RWPE1 (cell line): ENCODE data around the gene CD300H.

Experiments
- CTCF ChIA-PET: fragments of 350-600 bp; sonication (Branson Sonifier 250); formaldehyde crosslinking; extraction: SDS; loops from one replicate; lab custom pipeline; 2021; lab: Yijun Ruan, JAX
- POLR2A ChIA-PET: fragments of 400-600 bp; formaldehyde crosslinking; extraction: SDS; loops from one replicate; lab custom pipeline; 2020; ENCODE audit warnings: antibody characterized with exemption; ENCODE audit not compliant: low non-redundant PET; lab: Yijun Ruan, JAX
- DNase-seq: peaks from one replicate; pipeline ENCODE4 v3.0.0; 2012; ENCODE audit warnings: low spot score
- H3K27ac ChIP-seq: fragments of 450-650 bp; 2 replicates; pipeline ENCODE4 v1.5.1; 2017
- TF ChIP-seq, protein P1 (sequence below): fragments of 450-650 bp; conservative IDR thresholded peaks from 2 replicates; pipeline ENCODE4 v1.5.1; 2017; ENCODE audit warnings: low read depth, mild to moderate bottlenecking

Gene CD300H

DNA sequence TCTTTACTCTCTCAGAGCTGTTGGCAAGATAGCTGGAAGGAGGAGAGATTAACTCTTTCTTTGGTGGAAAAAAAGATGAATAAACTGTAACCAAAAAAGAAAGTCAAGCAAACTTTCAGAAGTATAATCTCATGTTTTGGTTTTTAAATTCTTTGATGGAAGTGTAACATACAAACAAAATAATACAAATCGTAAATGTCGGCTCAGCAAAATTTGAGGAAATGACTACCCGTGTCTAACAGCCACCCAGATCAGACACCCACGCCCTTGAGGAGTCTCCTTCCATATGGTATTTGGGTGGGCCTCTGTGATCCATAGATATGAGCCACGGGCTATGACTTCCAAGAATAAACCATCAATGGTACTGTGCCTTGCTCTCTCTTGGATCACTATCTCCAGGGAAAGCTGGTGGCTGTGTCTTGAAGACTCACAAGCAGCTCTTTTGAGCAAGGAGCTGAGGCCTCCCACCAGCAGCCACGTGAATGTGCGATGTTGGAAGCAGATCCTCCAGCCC is 11.8 kb downstream of the CD300H start:
- TF ChIP-seq, protein P1, sequence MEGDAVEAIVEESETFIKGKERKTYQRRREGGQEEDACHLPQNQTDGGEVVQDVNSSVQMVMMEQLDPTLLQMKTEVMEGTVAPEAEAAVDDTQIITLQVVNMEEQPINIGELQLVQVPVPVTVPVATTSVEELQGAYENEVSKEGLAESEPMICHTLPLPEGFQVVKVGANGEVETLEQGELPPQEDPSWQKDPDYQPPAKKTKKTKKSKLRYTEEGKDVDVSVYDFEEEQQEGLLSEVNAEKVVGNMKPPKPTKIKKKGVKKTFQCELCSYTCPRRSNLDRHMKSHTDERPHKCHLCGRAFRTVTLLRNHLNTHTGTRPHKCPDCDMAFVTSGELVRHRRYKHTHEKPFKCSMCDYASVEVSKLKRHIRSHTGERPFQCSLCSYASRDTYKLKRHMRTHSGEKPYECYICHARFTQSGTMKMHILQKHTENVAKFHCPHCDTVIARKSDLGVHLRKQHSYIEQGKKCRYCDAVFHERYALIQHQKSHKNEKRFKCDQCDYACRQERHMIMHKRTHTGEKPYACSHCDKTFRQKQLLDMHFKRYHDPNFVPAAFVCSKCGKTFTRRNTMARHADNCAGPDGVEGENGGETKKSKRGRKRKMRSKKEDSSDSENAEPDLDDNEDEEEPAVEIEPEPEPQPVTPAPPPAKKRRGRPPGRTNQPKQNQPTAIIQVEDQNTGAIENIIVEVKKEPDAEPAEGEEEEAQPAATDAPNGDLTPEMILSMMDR = no peak
- DNase-seq = no peak
- H3K27ac ChIP-seq = no peak overlapping the region
- ChIA-PET POLR2A (no interaction called here), CTCF (no interaction called here)

GRCh38 chr17:74554909-74555308 is 12.4 kb downstream of the CD300H start:
- ChIA-PET POLR2A (no interaction called here), CTCF (no interaction called here)
- TF ChIP-seq, protein P1 = no peak
- no peak overlapping the region for H3K27ac ChIP-seq
- no peak for DNase-seq

DNA sequence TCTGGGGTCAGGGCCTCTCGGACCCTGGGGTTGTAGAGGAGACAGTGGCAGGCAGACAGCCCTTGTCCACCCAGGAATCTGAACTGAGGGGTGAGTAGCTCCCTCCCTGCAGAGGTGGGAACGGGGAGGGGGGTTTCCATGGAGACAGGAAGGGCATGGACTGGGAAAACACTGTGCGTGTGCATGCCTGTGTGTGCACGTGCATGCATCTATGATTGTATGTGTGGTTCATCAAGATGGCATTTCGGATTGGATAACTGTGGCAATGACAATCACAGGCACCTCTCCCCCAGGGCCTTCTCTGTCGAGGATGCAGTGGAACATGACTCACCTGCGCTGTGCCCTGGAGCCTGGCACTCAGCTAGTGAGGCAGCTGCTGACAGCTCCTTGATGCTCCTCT is 15.3 kb downstream of the CD300H start:
- DNase-seq = peak; percentile 88
- TF ChIP-seq, protein P1 = no peak
- no peak overlapping the region for H3K27ac ChIP-seq
- ChIA-PET POLR2A (no interaction called here), CTCF (no interaction called here)

DNA sequence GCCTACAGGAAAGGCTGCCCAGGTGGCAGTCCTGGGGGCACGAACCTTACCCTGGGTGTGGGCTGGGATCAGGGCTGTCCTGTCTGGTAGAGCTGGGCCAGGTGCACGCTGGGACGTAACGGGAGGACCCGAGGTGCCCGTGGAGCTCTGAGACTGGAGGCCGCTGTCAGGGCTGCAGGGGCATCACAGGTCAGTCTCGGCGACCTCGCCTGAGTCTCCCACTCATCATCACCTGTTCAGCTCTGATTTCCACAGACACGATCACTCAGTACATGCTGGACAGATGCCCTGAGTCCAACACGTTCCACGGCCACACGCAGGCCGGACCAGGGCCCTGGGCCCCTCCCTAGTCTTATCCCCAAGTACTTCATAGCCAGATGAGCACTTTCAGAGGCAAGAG is 16.7 kb downstream of the CD300H start:
- ChIA-PET CTCF (no interaction called here), POLR2A (no interaction called here)
- no peak for DNase-seq
- no peak overlapping the region for H3K27ac ChIP-seq
- TF ChIP-seq, protein P1 = no peak

DNA sequence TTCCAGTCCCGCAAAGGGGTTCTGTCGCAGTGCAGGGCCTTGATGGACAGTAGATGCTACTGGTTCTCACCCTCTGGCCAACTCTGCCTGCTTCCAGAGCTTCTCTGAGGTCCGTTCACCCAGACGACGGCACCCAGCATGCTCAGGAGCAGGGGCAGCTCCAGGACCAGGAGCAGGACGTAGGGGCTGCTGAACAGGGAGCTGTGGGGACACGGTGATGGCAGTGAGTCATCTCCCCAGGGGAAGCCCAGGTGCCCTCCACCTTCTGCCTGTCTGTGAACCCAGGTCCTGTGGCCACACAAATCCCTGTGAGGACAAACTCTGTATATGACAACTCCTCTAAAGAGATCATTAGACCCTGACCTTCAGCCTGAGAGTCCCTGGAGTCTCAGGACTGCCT is 18.0 kb downstream of the CD300H start:
- H3K27ac ChIP-seq = no peak overlapping the region
- ChIA-PET POLR2A (no interaction called here), CTCF (no interaction called here)
- TF ChIP-seq, protein P1 = no peak
- DNase-seq = no peak

- POLR2A ChIA-PET = no interaction called here
- DNase-seq = no peak
- TF ChIP-seq, protein P1 = no peak
- H3K27ac ChIP-seq = no peak overlapping the region
- CTCF ChIA-PET = no interaction called here
Observed at GRCh38 chr17:74547736-74548135, 19.6 kb downstream of the CD300H start.
